Measurements from ENCODE around the gene IRF2BP2. TPM values are rescaled to one million over a fixed set of nuclear protein-coding genes. Genes with fewer than 3 reads are reported as not detected.

The IRF2BP2 gene
- total and polyA plus RNA-seq, 7 donors, result 53.6 to 116 (median 73.4) TPM

- no peak overlapping the region for H3K4me3 ChIP-seq
- no peak for DNase-seq
- no peaks in the 10 kb centered on the region for H3K27me3 ChIP-seq (ENCODE audit: insufficient read depth in 3 of 3, low read length in 2 of 3)
- H3K36me3 ChIP-seq (ENCODE audit: insufficient read depth in 1 of 2, low read depth in 1 of 2), result no peaks in the 10 kb centered on the region
- H3K4me1 ChIP-seq, result peaks cover 10% of the 10 kb centered on the region
- H3K9me3 ChIP-seq, result no peaks in the 10 kb centered on the region
- no peak for ATAC-seq
- intact Hi-C loops (cut with DNase I), result no loop called here
- TF ChIP-seq, protein P1, sequence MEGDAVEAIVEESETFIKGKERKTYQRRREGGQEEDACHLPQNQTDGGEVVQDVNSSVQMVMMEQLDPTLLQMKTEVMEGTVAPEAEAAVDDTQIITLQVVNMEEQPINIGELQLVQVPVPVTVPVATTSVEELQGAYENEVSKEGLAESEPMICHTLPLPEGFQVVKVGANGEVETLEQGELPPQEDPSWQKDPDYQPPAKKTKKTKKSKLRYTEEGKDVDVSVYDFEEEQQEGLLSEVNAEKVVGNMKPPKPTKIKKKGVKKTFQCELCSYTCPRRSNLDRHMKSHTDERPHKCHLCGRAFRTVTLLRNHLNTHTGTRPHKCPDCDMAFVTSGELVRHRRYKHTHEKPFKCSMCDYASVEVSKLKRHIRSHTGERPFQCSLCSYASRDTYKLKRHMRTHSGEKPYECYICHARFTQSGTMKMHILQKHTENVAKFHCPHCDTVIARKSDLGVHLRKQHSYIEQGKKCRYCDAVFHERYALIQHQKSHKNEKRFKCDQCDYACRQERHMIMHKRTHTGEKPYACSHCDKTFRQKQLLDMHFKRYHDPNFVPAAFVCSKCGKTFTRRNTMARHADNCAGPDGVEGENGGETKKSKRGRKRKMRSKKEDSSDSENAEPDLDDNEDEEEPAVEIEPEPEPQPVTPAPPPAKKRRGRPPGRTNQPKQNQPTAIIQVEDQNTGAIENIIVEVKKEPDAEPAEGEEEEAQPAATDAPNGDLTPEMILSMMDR (IDR thresholded peaks at IDR 0.05), result no peak
- no peak overlapping the region for H3K27ac ChIP-seq
- WGBS, 3 donors, result 93 to 97% (median 94%) methylated on average over 4 of the region's 4 CpGs
Observed at GRCh38 chr1:234556245-234556943, 53.6 kb downstream of the IRF2BP2 start.

DNA sequence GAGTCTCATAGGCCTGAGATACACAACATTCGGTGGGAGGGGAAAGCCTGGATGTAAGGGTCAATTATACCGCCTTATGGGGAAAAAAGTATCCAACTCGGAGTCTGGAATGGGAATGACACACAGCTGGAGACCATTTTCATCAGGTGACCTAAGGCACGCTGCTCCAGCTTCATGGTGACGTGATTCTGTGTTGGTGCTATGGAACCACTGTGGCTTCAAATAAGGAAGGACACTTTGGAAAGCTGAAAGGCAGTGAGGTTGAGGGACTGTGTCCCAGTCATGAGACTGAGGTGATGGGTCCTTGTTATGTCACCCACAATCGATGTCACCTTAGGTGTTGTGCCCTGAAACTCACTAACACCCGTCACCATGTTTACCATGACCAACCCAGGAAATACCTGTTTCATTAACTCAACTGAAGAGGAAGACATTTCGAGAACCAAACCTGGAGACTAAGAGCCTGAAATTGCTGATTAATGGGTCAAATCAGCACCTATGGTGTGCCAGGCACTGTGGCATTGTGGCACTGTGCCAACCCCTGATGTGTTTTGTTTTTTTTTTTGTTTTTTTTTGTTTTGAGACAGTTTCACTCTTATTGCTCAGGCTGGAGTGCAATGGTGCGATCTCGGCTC is 54.5 kb downstream of the IRF2BP2 start:
- TF ChIP-seq, protein P1 (IDR thresholded peaks at IDR 0.05), result no peak
- intact Hi-C loops (cut with DNase I), result no loop called here
- H3K27ac ChIP-seq, result no peak overlapping the region

GRCh38 chr1:234554698-234555311 is 55.2 kb downstream of the IRF2BP2 start:
- H3K4me1 ChIP-seq, result peaks cover 9% of the 10 kb centered on the region
- peak in 2 of 4 donors; percentile 27 to 50 for ATAC-seq
- no peaks in the 10 kb centered on the region for H3K36me3 ChIP-seq (ENCODE audit: insufficient read depth in 1 of 2, low read depth in 1 of 2)
- no peak overlapping the region for H3K4me3 ChIP-seq
- TF ChIP-seq, protein P1 (IDR thresholded peaks at IDR 0.05), result no peak
- H3K27me3 ChIP-seq (ENCODE audit: insufficient read depth in 3 of 3, low read length in 2 of 3), result no peaks in the 10 kb centered on the region
- no peaks in the 10 kb centered on the region for H3K9me3 ChIP-seq
- no peak for DNase-seq
- WGBS, 3 donors, result 81 to 84% (median 84%) methylated on average over 13 of the region's 13 CpGs
- intact Hi-C loops (cut with DNase I), result no loop called here
- H3K27ac ChIP-seq, result no peak overlapping the region

More for the DNA sequence above, 54.5 kb downstream of the IRF2BP2 start:
- no peaks in the 10 kb centered on the region for H3K27me3 ChIP-seq (ENCODE audit: insufficient read depth in 3 of 3, low read length in 2 of 3)
- peaks cover 10% of the 10 kb centered on the region for H3K4me1 ChIP-seq
- WGBS, 3 donors, result 93 to 96% (median 94%) methylated on average over 10 of the region's 10 CpGs
- H3K9me3 ChIP-seq, result no peaks in the 10 kb centered on the region
- H3K4me3 ChIP-seq, result no peak overlapping the region
- DNase-seq (no peak), ATAC-seq (no peak)
- no peaks in the 10 kb centered on the region for H3K36me3 ChIP-seq (ENCODE audit: insufficient read depth in 1 of 2, low read depth in 1 of 2)

Other genes starting within 250 kb of the IRF2BP2 start
- 10 to 100 TPM; 52.0 to 73.6 (median 60.1) TPM for gene COA6, start 236.7 kb downstream of the IRF2BP2 start, total RNA-seq
- 100 to 1,000 TPM; 185 to 268 (median 260) TPM for gene COA6, start 236.7 kb downstream of the IRF2BP2 start, polyA plus RNA-seq
- gene TARBP1, start 131.0 kb downstream of the IRF2BP2 start, total RNA-seq, result 10 to 100 TPM in 1 of 4 donors, 1 to 10 TPM in 3; 5.8 to 10.5 (median 9.0) TPM
- 10 to 100 TPM in 1 of 3 donors, 1 to 10 TPM in 2; 5.8 to 10.4 (median 6.6) TPM for gene TARBP1, start 131.0 kb downstream of the IRF2BP2 start, polyA plus RNA-seq